NCI-H2107 treated with DMSO at 0.1 percent for 48 hours (cell line): ENCODE measurements around the gene HARS1.
"Not testable (repeated sequence)": the region's sequence is repeated elsewhere in the genome, so short reads cannot be mapped to it uniquely, and the experiment has no call there.

Experiments
- DNase-seq: peaks from one replicate; lab custom pipeline; 2025; ENCODE audit not compliant: unreplicated experiment; lab: John Stamatoyannopoulos, UW

HARS1 gene

DNA sequence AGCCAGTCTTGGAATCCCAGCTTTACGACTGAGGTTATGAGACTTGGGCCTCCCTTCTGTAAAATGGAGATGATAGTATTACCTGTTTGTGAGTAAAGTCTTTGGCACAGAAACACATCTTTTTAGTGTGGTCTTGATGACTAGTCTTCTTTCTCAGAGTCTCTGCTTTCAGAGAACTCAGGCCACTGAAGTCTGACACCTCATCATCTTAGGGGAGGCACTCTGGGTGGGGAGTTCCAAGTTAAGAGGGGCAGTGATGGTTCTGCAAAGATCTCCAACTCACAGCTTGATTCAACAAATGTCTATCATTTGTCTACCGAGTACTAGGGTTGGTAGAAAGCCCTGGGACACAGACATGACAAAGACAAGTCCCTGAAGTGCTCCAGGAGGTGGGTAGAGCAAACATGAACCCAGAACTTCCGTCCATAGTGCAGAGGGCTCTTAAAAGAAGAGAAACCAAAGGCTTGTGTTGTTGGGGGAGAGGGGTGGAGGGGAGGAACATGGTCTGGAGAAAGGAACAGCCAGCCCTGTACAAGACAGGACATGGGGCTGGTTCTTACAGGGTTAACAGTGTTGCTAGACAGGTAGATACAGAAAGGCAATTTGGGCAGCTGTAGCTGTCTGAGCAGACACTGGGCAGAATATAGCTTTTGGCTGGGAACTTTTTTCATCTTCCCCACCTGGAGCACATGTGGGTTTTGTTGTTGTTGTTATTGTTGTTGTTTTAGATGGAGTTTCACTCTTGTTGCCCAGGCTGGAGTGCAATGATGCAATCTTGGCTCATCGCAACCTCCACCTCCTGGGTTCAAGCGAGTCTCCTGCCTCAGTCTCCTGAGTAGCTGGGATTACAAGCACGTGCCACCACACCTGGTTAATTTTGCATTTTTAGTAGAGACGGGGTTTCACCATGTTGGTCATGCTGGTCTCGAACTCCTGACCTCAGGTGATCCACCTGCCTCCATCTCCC, 55.6 kb downstream of the HARS1 start:
- no peak for DNase-seq

DNA sequence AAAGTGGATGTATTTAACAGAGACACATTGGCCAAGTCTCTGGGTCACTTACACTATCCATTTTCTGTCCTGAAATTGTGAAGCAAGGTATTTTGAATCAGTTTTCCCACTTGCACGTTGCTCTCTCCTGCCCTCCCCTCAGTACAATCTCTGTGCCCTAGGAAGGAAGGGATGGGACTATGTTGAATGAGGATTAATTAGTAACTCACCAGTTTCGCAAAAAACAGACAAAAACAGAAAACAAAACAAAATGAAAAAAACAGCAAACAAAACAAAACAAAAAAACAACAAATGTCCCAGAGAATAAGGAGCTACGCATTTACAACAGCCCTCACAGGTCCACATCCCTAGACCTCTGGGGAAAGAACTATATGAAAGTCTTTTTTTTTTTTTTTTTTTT, 57.1 kb downstream of the HARS1 start:
- no peak for DNase-seq

DNA sequence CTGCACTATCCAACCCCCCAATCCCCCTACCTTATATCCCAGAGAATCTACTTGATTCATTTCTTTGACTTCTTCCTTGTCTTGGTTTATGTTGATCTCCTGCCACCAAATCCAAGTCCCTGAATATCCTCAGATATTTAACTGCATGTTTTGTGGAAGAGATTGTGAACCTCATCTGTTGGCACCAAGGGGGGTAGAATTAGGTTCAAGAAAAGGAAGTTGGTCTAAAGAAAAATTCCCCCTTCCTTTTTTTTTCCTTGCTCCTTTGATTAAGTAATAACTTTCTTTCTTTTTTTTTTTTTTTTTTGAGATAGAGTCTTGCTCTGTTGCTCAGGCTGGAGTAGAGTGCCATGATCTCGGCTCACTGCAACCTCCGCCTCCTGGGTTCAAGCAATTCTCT, 57.7 kb downstream of the HARS1 start:
- DNase-seq = no peak

- DNase-seq = no peak
Observed at GRCh38 chr5:140633021-140633471, 58.1 kb downstream of the HARS1 start, which contains the start of gene CD14. TSS of gene CD14 (minus strand) at chr5:140633175. CDS start at chr5:140633071, 104 bp downstream.

DNA sequence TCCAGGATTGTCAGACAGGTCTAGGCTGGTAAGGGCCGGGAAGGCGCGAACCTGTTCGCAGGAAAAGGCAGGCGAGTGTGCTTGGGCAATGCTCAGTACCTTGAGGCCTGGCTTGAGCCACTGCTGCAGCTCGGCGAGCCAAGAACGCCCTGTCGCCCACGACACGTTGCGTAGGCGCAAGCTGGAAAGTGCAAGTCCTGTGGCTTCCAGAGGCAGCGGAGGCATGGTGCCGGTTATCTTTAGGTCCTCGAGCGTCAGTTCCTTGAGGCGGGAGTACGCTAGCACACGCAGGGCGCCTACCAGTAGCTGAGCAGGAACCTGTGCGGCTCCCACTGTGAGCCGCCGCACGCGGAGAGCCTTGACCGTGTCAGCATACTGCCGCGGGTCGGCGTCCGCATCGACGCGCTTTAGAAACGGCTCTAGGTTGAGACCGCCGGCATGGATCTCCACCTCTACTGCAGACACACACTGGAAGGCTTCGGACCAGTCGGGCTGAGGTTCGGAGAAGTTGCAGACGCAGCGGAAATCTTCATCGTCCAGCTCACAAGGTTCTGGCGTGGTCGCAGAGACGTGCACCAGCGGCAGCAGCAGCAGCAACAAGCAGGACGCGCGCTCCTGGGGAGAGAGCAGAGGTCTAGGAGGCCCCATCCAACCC, 58.7 kb downstream of the HARS1 start:
- DNase-seq = no peak

GRCh38 chr5:140631831-140632365, 59.3 kb downstream of the HARS1 start:
- peak; percentile 14 for DNase-seq

GRCh38 chr5:140631036-140631417, 60.1 kb downstream of the HARS1 start:
- DNase-seq = no peak

DNA sequence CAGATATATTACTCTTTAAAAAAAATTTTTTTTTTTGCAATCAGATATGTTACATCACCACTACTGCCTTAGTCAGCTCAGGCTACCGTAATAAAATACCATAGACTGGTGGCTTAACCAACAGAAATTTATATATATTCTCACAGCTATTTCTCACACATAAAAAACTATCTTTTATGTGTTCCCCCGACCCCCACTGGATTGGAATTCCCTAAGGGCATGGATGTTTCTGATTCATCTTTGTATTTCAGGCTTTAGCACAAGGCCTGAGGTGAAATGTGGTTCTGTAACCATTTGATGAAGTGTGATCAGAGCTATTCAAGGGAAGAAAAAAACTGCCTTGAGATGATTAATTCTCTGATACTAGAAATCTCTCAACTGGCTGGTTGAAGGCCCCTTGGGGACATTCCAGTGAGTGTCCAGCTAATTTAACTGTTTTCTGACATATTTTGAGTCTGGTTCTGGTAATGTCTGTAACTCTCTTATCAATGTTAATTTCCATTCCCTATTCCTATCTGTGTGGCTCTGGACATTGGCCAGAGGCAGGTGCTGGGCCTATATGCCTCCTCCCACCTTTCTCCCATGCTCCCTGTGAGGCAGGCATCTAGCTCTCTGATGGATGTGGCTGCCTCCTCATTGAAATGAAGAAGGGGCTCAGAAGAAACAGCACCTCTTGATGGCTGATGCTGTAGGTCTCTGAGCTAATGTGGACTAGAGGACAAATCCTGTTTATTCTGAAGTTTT, 60.7 kb downstream of the HARS1 start:
- DNase-seq = no peak

- DNase-seq = no peak
Observed at GRCh38 chr5:140628711-140629110, 62.5 kb downstream of the HARS1 start.

DNA sequence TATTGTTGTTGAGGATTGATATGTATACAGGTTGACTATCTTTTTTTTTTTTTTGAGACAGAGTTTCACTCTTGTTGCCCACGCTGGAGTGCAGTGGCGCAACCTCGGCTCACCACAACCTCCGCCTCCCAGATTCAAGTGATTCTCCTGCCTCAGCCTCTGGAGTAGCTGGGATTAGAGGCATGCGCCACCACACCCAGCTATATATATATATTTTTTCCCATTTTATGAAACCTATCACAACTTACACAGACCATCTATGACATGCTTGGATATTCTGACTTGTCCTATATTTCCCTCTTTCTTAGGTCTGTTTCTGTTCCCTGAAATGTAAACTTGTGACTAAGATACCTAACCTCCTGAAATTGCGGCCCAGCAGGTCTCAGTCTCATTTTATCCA, 63.2 kb downstream of the HARS1 start:
- DNase-seq = no peak

DNA sequence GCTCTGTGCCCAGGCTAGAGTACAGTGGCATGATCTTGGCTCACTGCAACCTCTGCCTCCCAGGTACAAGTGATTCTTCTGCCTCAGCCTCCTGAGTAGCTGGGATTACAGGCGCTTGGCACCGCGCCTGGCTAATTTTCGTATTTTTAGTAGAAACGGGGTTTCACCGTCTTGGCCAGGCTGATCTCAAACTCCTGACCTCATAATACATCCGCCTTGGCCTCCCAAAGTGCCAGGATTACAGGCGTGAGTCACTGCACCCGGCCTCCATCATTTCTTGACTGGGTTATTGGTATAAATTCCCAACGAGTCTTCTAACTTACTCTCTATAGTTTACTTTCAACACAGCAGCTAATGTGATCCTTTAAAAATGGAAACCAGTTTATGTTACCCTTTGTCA, 66.3 kb downstream of the HARS1 start:
- not testable (repeated sequence) for DNase-seq
